Measurements from ENCODE around the gene HRK.

DNA sequence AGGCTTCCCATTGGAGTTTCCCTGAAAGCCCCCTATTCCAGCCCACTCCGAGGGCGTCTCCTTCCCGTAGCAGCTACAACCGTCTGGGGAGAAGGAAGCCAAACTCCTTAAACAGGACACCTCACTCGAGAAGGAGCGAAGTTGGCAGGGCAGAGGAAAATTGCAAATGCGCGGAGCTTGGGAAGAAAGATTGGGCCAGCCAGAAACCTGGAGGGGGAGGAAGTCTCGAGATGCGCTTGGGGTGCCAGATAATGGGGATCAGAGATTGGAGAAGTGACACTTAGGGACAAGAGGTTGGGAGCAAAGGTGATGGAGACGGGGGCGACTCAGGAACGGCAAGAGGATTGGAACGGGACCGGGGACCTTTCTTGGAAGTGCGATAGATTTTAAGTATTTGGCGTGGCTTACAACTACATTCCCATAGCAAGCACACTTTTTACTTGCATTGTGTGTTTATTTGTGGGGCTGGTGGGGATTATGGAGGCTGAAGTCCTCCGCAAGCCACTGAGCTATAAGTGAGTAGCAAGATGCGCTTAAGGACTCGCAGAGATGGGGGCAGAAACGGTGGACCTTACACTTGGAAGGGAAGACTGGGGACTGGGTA lies 926 bp downstream of the HRK start:
- TF ChIP-seq CTCF (IDR thresholded peaks at IDR 0.05) = no peak
- TF ChIP-seq ZFX (IDR thresholded peaks at IDR 0.05; ENCODE audit: borderline replicate concordance) = no peak

Data from 22Rv1 (cell line).